ENCODE results near the gene MTF2. TPM values are rescaled to one million over a fixed set of nuclear protein-coding genes. Genes with fewer than 3 reads are reported as not detected.

The MTF2 gene
- total RNA-seq, 2 donors from 2014 or later = 26.5 to 33.4 TPM

GRCh38 chr1:93102142-93102541, 23.1 kb downstream of the MTF2 start:
- Histone ChIP-seq H3K9ac (ENCODE audit: low read depth in 2 of 2, low read length in 2 of 2) (no peak overlapping the region), H3K4me1 (no peaks in the 10 kb centered on the region), H3K36me3 (no peaks in the 10 kb centered on the region), H3K9me3 (no peaks in the 10 kb centered on the region), H3K4me3 (no peak overlapping the region), H3K27me3 (no peaks in the 10 kb centered on the region), H3K27ac (no peak overlapping the region)
- TF ChIP-seq CTCF (IDR thresholded peaks at IDR 0.05) = no peak
- DNase-seq = no peak
- intact Hi-C loops (cut with DNase I) = no loop called here

- H3K27me3 ChIP-seq = no peaks in the 10 kb centered on the region
- H3K4me1 ChIP-seq = no peaks in the 10 kb centered on the region
- no peak overlapping the region for H3K4me3 ChIP-seq
- H3K27ac ChIP-seq = no peak overlapping the region
- no peak for DNase-seq
- H3K9ac ChIP-seq (ENCODE audit: low read depth in 2 of 2, low read length in 2 of 2) = no peak overlapping the region
- no peaks in the 10 kb centered on the region for H3K9me3 ChIP-seq
- intact Hi-C loops (cut with DNase I) = no loop called here
- TF ChIP-seq CTCF (IDR thresholded peaks at IDR 0.05) = no peak
- H3K36me3 ChIP-seq = no peaks in the 10 kb centered on the region
Measured at GRCh38 chr1:93106226-93106625, 27.1 kb downstream of the MTF2 start.

- Histone ChIP-seq H3K4me3 (no peak overlapping the region), H3K27me3 (no peaks in the 10 kb centered on the region), H3K9ac (ENCODE audit: low read depth in 2 of 2, low read length in 2 of 2) (no peak overlapping the region), H3K36me3 (no peaks in the 10 kb centered on the region), H3K27ac (no peak overlapping the region), H3K4me1 (no peaks in the 10 kb centered on the region), H3K9me3 (no peaks in the 10 kb centered on the region)
- no peak for TF ChIP-seq CTCF (IDR thresholded peaks at IDR 0.05)
- DNase-seq = no peak
- intact Hi-C loops (cut with DNase I) = no loop called here
Measured at GRCh38 chr1:93107395-93107794, 28.3 kb downstream of the MTF2 start.

GRCh38 chr1:93108335-93108734, 29.3 kb downstream of the MTF2 start:
- H3K27me3 ChIP-seq = no peaks in the 10 kb centered on the region
- no peak overlapping the region for H3K4me3 ChIP-seq
- H3K27ac ChIP-seq = no peak overlapping the region
- no peaks in the 10 kb centered on the region for H3K4me1 ChIP-seq
- H3K9me3 ChIP-seq = no peaks in the 10 kb centered on the region
- no peak overlapping the region for H3K9ac ChIP-seq (ENCODE audit: low read depth in 2 of 2, low read length in 2 of 2)
- no peak for DNase-seq
- TF ChIP-seq CTCF (IDR thresholded peaks at IDR 0.05) = no peak
- intact Hi-C loops (cut with DNase I) = no loop called here
- no peaks in the 10 kb centered on the region for H3K36me3 ChIP-seq

- TF ChIP-seq CTCF (IDR thresholded peaks at IDR 0.05) = no peak
- H3K4me3 ChIP-seq = no peak overlapping the region
- H3K9me3 ChIP-seq = no peaks in the 10 kb centered on the region
- H3K27ac ChIP-seq = no peak overlapping the region
- DNase-seq = no peak
- no peaks in the 10 kb centered on the region for H3K4me1 ChIP-seq
- H3K9ac ChIP-seq (ENCODE audit: low read depth in 2 of 2, low read length in 2 of 2) = no peak overlapping the region
- no peaks in the 10 kb centered on the region for H3K27me3 ChIP-seq
- no peaks in the 10 kb centered on the region for H3K36me3 ChIP-seq
- intact Hi-C loops (cut with DNase I) = no loop called here
Measured at GRCh38 chr1:93109578-93109977, 30.5 kb downstream of the MTF2 start.

GRCh38 chr1:93111065-93111464, 32.0 kb downstream of the MTF2 start:
- Histone ChIP-seq H3K9me3 (no peaks in the 10 kb centered on the region), H3K27me3 (no peaks in the 10 kb centered on the region), H3K4me1 (no peaks in the 10 kb centered on the region), H3K36me3 (no peaks in the 10 kb centered on the region), H3K4me3 (no peak overlapping the region), H3K9ac (ENCODE audit: low read depth in 2 of 2, low read length in 2 of 2) (no peak overlapping the region), H3K27ac (no peak overlapping the region)
- intact Hi-C loops (cut with DNase I) = no loop called here
- TF ChIP-seq CTCF (IDR thresholded peaks at IDR 0.05) = no peak
- DNase-seq = no peak
